IMR-90 (cell line): Measurements from ENCODE around the gene PCGF5. TPM values are rescaled to one million over a fixed set of nuclear protein-coding genes. Genes with fewer than 3 reads are reported as not detected.

Experiments
- ATAC-seq: fragments of 200-7000 bp; cut with Tn5 transposase; 2 replicates; pipeline ENCODE4 v1.9.1; 2020; ENCODE audit warnings: low read depth, mild to moderate bottlenecking, moderate library complexity
- BruUV-seq: library from RNA; stranded (reverse); fragments of 400-500 nt; replicated peaks from 2 replicates; lab custom pipeline; 2021; lab: Mats Ljungman, UMichigan
- CTCF ChIA-PET: fragments of 300-600 bp; formaldehyde crosslinking; extraction: SDS; loops from one replicate; lab custom pipeline; 2021; ENCODE audit warnings: antibody characterized with exemption; lab: Yijun Ruan, JAX
- POLR2A ChIA-PET: fragments of 300-600 bp; sonication (Branson Sonifier 250); formaldehyde crosslinking; loops from one replicate; lab custom pipeline; 2022; ENCODE audit warnings: antibody characterized with exemption; ENCODE audit not compliant: unreplicated experiment; lab: Charles Lee
- DNase-seq: peaks from one replicate; pipeline ENCODE4 v3.0.0; 2013
- H2AFZ ChIP-seq: replicated peaks from 2 replicates; pipeline ENCODE3; 2013; ENCODE audit warnings: low read length, mild to moderate bottlenecking; ENCODE audit not compliant: poor library complexity
- H2AK5ac ChIP-seq: 2 replicates; pipeline ENCODE4 v1.6.1; 2013; ENCODE audit warnings: low read depth, low read length, inconsistent platforms
- H2AK9ac ChIP-seq: replicated peaks from 2 replicates; pipeline ENCODE3; 2013; ENCODE audit warnings: mild to moderate bottlenecking, low read depth, low read length, moderate library complexity; ENCODE audit not compliant: poor library complexity
- H2BK120ac ChIP-seq: 2 replicates; pipeline ENCODE4 v1.6.1; 2013; ENCODE audit warnings: low read depth, low read length, inconsistent platforms
- H2BK15ac ChIP-seq: 3 replicates; pipeline ENCODE4 v1.6.1; 2013; ENCODE audit warnings: low read depth, low read length, inconsistent platforms
- H2BK20ac ChIP-seq: 2 replicates; pipeline ENCODE4 v1.6.1; 2013; ENCODE audit warnings: low read depth, mild to moderate bottlenecking, inconsistent platforms, low read length, moderate library complexity
- H2BK5ac ChIP-seq: 2 replicates; pipeline ENCODE4 v1.6.1; 2013; ENCODE audit warnings: mild to moderate bottlenecking, low read depth, low read length, inconsistent platforms; ENCODE audit not compliant: poor library complexity, severe bottlenecking
- H3K14ac ChIP-seq: replicated peaks from 2 replicates; pipeline ENCODE4 v1.6.1; 2013; ENCODE audit warnings: low read depth, low read length, inconsistent platforms
- H3K18ac ChIP-seq: 2 replicates; pipeline ENCODE4 v1.6.1; 2013; ENCODE audit warnings: low read depth, low read length, control low read depth
- H3K23ac ChIP-seq: 2 replicates; pipeline ENCODE4 v1.6.1; 2013; ENCODE audit warnings: low read depth, low read length, inconsistent platforms
- H3K27ac ChIP-seq: 2 replicates; pipeline ENCODE4 v1.5.1; 2013; ENCODE audit warnings: mild to moderate bottlenecking, control low read depth, low read length; ENCODE audit not compliant: insufficient read depth
- H3K27me3 ChIP-seq: 2 replicates; pipeline ENCODE4 v1.6.1; 2013; ENCODE audit warnings: low read length; ENCODE audit not compliant: control insufficient read depth, insufficient read depth
- H3K36me3 ChIP-seq: 2 replicates; pipeline ENCODE4 v1.6.1; 2013; ENCODE audit warnings: low read length, mixed read lengths; ENCODE audit not compliant: control insufficient read depth, insufficient read depth
- H3K4ac ChIP-seq: 2 replicates; pipeline ENCODE4 v1.6.1; 2013; ENCODE audit warnings: low read depth, low read length, inconsistent platforms
- H3K4me1 ChIP-seq: 2 replicates; pipeline ENCODE4 v1.6.1; 2013; ENCODE audit warnings: low read length, mixed read lengths; ENCODE audit not compliant: control insufficient read depth, insufficient read depth
- H3K4me2 ChIP-seq: 2 replicates; pipeline ENCODE4 v1.6.1; 2013; ENCODE audit warnings: low read depth, mild to moderate bottlenecking, control low read depth, low read length, moderate library complexity
- H3K4me3 ChIP-seq: 2 replicates; pipeline ENCODE4 v1.5.1; 2013; ENCODE audit warnings: low read depth, mild to moderate bottlenecking, control low read depth, low read length, moderate library complexity; ENCODE audit not compliant: insufficient read depth
- H3K56ac ChIP-seq: 2 replicates; pipeline ENCODE4 v1.6.1; 2013; ENCODE audit warnings: low read length, inconsistent platforms; ENCODE audit not compliant: insufficient read depth; ENCODE audit errors: extremely low read depth
- H3K79me1 ChIP-seq, 2 experiments: 2 replicates each; pipeline ENCODE4 v1.6.1; 2013; ENCODE audit warnings: low read length in 2 of 2, inconsistent platforms in 1 of 2, low read depth in 1 of 2
- H3K9ac ChIP-seq: 2 replicates; pipeline ENCODE4 v1.6.1; 2013; ENCODE audit warnings: low read depth, low read length, control low read depth
- H3K9me1 ChIP-seq: 2 replicates; pipeline ENCODE4 v1.6.1; 2013; ENCODE audit warnings: low read length, inconsistent platforms; ENCODE audit not compliant: insufficient read depth
- H3K9me3 ChIP-seq: 2 replicates; pipeline ENCODE4 v1.6.1; 2013; ENCODE audit warnings: low read length; ENCODE audit not compliant: control insufficient read depth, insufficient read depth
- H4K20me1 ChIP-seq: 2 replicates; pipeline ENCODE4 v1.6.1; 2013; ENCODE audit warnings: low read length, inconsistent platforms; ENCODE audit not compliant: insufficient read depth
- H4K5ac ChIP-seq: 2 replicates; pipeline ENCODE4 v1.6.1; 2013; ENCODE audit warnings: mild to moderate bottlenecking, low read depth, low read length, control low read depth
- H4K8ac ChIP-seq, 2 experiments: 2 replicates each; pipeline ENCODE4 v1.6.1; 2013; ENCODE audit warnings: low read depth in 2 of 2, low read length in 2 of 2, control low read depth in 1 of 2, inconsistent platforms in 1 of 2
- H4K91ac ChIP-seq: 2 replicates; pipeline ENCODE4 v1.6.1; 2013; ENCODE audit warnings: low read depth, low read length, inconsistent platforms; ENCODE audit not compliant: insufficient read depth
- FOS ChIP-seq: fragments of 150-350 bp; IDR thresholded peaks from 2 replicates; pipeline ENCODE4 v1.6.1; 2016; ENCODE audit warnings: low read depth, low read length
- MAFK ChIP-seq: IDR thresholded peaks from 2 replicates; pipeline ENCODE4 v1.6.1; 2012; ENCODE audit warnings: low read depth, low read length, improper control_type of control experiment
- RAD21 ChIP-seq: IDR thresholded peaks from 2 replicates; pipeline ENCODE4 v1.6.1; 2012; ENCODE audit warnings: low read length, improper control_type of control experiment
- USF2 ChIP-seq: fragments of 150-350 bp; IDR thresholded peaks from 2 replicates; pipeline ENCODE4 v1.6.1; 2017; ENCODE audit warnings: mild to moderate bottlenecking, antibody characterized with exemption, low read length, low read depth
- WGBS, 2 experiments: methylation state at CpG; one replicate each; pipeline versions ENCODE4 v1.1.5 to v1.1.7; 2013; ENCODE audit warnings: missing lambda C conversion rate in 2 of 2; ENCODE audit not compliant: insufficient read length in 1 of 2; ENCODE audit errors: extremely low coverage in 2 of 2; 5-methylcytosine and 5-hydroxymethylcytosine counted together
- dilution Hi-C: fragments of 300-500 bp; cut with HindIII; formaldehyde crosslinking; loops from one replicate; pipeline ENCODE4 v1.14.3; 2018; ENCODE audit warnings: low sequenced_read_pairs; ENCODE audit not compliant: unreplicated experiment
- in situ Hi-C: fragments of 300-500 bp; cut with MboI; formaldehyde crosslinking; loops from 3 replicates; pipeline ENCODE4 v1.14.3; 2019; ENCODE audit warnings: low sequenced_read_pairs, inconsistent platforms, mixed read lengths
- intact Hi-C: fragments of 100-400 bp; cut with micrococcal nuclease; formaldehyde crosslinking; loops from 2 replicates; pipeline ENCODE4 v1.10.0; 2022
- polyA plus RNA-seq, 3 experiments: library from polyadenylated mRNA; depleted of rRNA; stranded (reverse); fragments of >200 nt; gene quantifications; 2 replicates each; pipeline ENCODE4 v1.2.3, GENCODE V29; 2012; ENCODE audit warnings: low replicate concordance in 1 of 3
- total RNA-seq: library from RNA; depleted of rRNA; stranded (reverse); fragments of >200 nt; gene quantifications from 2 replicates; pipeline ENCODE4 v1.2.3, GENCODE V29; 2012

The PCGF5 gene
- total and polyA plus RNA-seq, 2 of the 4 experiments (the other 2 are of a cell fraction), result 9.0 to 18.1 TPM

GRCh38 chr10:91215384-91215783, 5.1 kb upstream of the PCGF5 start:
- TF ChIP-seq MAFK (peak; percentile 15; the same call in 1 of the 2 replicates), RAD21 (no peak), FOS (no peak), USF2 (no peak)
- no CpG with 5 or more reads among the region's 2 CpGs for WGBS, 2 experiments
- in situ Hi-C loops, result no loop called here

More at GRCh38 chr10:91215384-91215783, 5.1 kb upstream of the PCGF5 start:
- Histone ChIP-seq H2AFZ (no peak overlapping the region), H3K4me1 (peaks cover 5% of the 10 kb centered on the region; the same call in 1 of the 2 replicates), H3K36me3 (no peaks in the 10 kb centered on the region), H3K56ac (no peak overlapping the region), H2BK15ac (no peak overlapping the region), H2BK5ac (no peak overlapping the region), H3K9me1 (peaks cover 6% of the 10 kb centered on the region; the same call in 1 of the 2 replicates), H3K9ac (no peak overlapping the region), H3K79me1 (peaks cover 24 to 28% of the 10 kb centered on the region in 2 experiments), H4K8ac (no peak overlapping the region), H3K27ac (no peak overlapping the region), H3K9me3 (no peaks in the 10 kb centered on the region), H4K5ac (no peak overlapping the region), H3K4me3 (no peak overlapping the region), H3K18ac (no peak overlapping the region), H2AK9ac (no peak overlapping the region), H2BK120ac (no peak overlapping the region), H4K91ac (no peak overlapping the region), H3K4ac (no peak overlapping the region), H2AK5ac (no peak overlapping the region), H3K27me3 (no peaks in the 10 kb centered on the region), H3K4me2 (no peak overlapping the region), H3K23ac (no peak overlapping the region), H2BK20ac (no peak overlapping the region), H4K20me1 (peaks cover 16% of the 10 kb centered on the region; the same call in 1 of the 2 replicates), H3K14ac (no peak overlapping the region)
- intact Hi-C loops (no loop called here), dilution Hi-C loops (no loop called here)
- ATAC-seq (no peak), DNase-seq (no peak)
- CTCF ChIA-PET, result no interaction called here
- BruUV-seq, result no TSS peak
- POLR2A ChIA-PET, result no interaction called here
